Astrocyte of the cerebellum (primary cell): Measurements from ENCODE around the gene PEX1.
"Not testable (repeated sequence)": the region's sequence is repeated elsewhere in the genome, so short reads cannot be mapped to it uniquely, and the experiment has no call there.

Source experiments
- DNase-seq: peaks from one replicate; pipeline ENCODE4 v3.0.0-alpha.2; 2011; ENCODE audit warnings: low read depth
- H3K4me3 ChIP-seq: 2 replicates; pipeline ENCODE4 v1.5.1; 2011; ENCODE audit warnings: mild to moderate bottlenecking, low read depth, low read length, moderate library complexity
- in situ Hi-C: cut with HindIII; loops from 2 replicates; pipeline ENCODE4 v1.10.0; 2017; ENCODE audit warnings: low sequenced_read_pairs
- TF ChIP-seq, protein P1 (sequence below): IDR thresholded peaks from 2 replicates; pipeline ENCODE4 v1.5.1; 2012; ENCODE audit warnings: low read length, low read depth, moderate library complexity, mild to moderate bottlenecking; ENCODE audit errors: missing control alignments

Gene PEX1

DNA sequence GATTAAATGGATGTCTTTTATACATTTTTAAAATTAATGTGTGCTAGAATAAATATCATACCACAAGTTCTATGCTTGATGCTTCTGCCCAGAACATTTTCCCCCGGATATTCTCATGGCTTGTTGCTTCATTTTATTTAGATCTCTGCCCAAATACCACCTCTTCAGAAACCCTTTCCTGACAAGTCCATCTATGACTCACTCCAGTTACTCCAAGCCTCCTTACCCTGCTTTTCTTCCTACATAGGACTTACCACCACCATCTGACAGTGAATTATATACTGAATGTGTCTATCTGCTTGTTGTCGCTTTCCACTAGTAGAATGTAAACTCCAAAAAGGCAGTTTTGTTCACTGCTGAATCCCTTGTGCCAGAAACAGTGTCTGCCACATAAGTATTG is 31.4 kb downstream of the PEX1 start:
- H3K4me3 ChIP-seq: no peak overlapping the region
- TF ChIP-seq, protein P1, sequence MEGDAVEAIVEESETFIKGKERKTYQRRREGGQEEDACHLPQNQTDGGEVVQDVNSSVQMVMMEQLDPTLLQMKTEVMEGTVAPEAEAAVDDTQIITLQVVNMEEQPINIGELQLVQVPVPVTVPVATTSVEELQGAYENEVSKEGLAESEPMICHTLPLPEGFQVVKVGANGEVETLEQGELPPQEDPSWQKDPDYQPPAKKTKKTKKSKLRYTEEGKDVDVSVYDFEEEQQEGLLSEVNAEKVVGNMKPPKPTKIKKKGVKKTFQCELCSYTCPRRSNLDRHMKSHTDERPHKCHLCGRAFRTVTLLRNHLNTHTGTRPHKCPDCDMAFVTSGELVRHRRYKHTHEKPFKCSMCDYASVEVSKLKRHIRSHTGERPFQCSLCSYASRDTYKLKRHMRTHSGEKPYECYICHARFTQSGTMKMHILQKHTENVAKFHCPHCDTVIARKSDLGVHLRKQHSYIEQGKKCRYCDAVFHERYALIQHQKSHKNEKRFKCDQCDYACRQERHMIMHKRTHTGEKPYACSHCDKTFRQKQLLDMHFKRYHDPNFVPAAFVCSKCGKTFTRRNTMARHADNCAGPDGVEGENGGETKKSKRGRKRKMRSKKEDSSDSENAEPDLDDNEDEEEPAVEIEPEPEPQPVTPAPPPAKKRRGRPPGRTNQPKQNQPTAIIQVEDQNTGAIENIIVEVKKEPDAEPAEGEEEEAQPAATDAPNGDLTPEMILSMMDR: no peak
- in situ Hi-C loops: no loop called here
- no peak for DNase-seq

DNA sequence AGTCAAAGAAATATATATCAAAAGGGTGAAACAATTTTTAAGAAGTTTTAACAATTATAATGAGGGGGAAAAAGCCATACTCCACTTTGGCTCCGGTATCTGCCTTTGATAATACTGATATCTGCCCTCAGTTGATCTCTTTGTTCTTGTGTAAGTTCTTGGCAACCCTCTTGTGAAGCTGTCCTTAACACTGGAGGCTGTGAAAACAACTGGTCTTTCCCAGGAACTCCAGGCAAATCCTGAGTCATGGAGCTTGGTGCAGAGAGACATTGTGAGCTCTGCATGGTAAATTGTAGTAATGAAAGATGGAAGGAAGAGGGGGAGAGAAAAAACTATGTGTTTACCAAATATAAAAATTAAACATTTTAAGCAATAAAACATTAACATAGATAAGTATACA is 38.7 kb downstream of the PEX1 start:
- DNase-seq: no peak
- H3K4me3 ChIP-seq: no peak overlapping the region
- in situ Hi-C loops: no loop called here
- TF ChIP-seq, protein P1: no peak

DNA sequence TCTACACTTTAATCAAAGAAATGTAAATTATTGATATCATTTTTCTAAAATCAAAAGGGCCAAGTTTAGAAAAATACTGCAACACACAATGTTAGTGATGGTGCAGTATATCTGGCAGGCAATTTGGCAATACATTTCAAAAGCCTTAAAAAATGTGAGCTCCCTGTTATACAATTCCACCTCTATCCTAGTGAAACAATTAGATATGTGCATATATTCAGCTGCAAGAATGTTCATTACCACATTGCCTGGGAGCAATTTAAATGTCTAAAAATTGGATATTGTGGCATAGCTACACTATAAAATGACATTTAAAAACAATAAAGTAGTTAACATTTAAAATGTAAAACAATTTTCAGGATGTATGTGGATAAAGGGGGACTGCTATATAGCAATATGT is 40.5 kb downstream of the PEX1 start:
- no peak for DNase-seq
- in situ Hi-C loops: no loop called here
- H3K4me3 ChIP-seq: no peak overlapping the region
- TF ChIP-seq, protein P1: no peak

DNA sequence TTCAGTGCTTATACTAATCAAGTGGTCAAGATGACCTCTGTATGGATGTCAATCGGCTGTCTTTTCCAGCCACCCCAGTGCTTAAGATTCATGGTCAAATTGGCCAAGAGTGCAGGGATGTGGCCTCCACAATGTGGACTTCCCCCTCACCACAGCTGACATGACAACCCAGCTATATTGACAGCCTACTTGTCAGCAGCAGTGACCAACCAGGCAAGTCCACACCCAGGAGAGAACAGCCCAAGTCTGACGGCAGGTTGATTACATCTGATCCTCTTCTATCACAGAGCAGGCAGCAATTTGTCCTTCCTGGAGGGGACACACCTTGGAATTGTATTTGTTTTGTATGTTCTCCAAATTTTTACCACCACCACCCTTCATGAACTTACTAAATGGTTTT is 42.3 kb downstream of the PEX1 start:
- no peak overlapping the region for H3K4me3 ChIP-seq
- TF ChIP-seq, protein P1: no peak
- in situ Hi-C loops: no loop called here
- no peak for DNase-seq

DNA sequence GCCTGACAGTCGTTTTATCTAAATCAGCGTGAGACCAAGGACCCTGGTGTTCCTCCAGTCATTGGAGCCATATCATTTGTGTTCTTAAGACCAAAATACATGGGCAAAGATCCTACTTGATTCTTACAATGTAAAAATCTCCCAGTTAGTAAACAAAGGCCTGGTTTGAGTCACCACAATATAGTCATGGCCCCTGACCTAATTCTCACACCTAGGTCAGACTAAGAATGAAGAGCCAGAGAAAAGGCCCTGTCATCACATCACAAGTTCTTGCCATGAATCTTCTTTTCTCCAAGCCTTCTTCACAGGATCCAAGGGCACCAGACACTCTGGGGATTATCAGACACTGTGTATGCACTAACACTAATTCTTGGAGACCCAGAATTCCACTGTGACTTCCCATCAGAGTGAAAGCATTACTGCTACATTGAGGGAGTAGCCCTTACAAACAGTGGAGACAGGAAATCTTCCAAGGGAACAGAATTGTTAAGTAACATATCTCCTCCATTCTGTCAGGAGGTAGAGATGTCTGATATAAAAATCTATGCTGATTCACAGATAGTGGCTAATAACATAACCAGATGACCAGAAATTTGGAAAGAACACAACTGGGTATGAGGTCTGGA is 42.9 kb downstream of the PEX1 start:
- in situ Hi-C loops: no loop called here
- no peak for DNase-seq
- TF ChIP-seq, protein P1: no peak
- no peak overlapping the region for H3K4me3 ChIP-seq

DNA sequence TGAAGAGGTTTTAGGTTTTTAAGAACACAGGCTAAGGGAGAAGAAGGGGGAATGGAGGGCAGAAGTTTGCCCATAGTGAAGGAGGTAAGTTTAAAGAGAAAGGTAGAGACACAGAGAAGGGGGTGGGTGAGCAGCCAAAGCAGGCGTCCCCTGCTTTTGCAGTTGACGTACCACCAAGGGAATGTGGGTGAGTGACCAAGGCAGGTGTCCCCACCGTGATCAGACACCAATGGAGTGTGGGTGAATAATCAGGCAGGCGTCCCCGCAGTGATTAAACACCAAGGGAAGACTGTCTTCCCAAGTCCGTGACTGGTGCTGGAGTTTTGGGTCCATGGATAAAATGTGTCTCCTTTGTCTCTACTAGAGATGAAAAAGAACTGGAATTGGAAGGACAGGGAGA is 44.1 kb downstream of the PEX1 start:
- in situ Hi-C loops, H3K4me3 ChIP-seq, DNase-seq: not testable (repeated sequence)

DNA sequence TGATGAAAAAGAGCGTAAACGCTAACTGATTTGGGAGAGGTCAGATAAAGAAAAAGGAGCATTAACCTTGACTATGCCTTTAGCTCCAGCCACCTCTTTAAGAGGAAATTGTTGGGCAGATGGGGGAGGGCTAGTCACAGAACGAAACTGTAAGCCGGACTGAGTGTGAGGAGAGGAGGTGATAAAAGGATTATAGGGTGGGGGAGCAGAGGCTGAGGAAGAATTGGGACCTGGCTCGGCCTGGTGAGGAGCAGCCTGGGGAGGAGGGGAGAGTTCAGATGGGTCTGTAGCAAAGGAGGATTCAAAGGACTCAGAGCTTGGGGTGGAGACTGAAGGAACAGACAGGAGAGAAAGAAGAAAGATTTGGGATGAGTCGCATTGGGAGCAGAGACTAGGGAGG is 44.7 kb downstream of the PEX1 start:
- DNase-seq, in situ Hi-C loops, H3K4me3 ChIP-seq: not testable (repeated sequence)

DNA sequence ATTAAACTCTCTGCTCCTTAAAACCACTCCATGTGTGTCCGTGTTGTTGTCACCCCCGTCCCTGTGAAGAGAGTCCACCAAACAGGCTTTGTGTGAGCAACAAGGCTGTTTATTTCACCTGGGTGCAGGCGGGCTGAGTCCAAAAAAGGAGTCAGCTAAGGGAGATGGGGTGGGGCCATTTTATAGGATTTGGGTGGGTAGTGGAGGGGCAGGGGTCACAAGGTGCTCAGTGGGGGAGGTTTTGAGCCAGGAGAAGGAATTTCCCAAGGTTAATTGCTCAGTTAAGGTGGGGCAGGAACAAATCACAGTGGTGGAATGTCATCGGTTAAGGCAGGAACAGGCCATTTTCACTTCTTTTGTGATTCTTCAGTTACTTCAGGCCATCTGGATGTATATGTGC is 49.2 kb downstream of the PEX1 start:
- H3K4me3 ChIP-seq, DNase-seq, in situ Hi-C loops: not testable (repeated sequence)
